Adipose tissue (tissue), 3 donors: Measurements from ENCODE around the gene DOCK1. TPM values are rescaled to one million over a fixed set of nuclear protein-coding genes. Genes with fewer than 3 reads are reported as not detected.

Source experiments
- H3K27ac ChIP-seq: one replicate; pipeline ENCODE4 v1.5.1; 2013; ENCODE audit warnings: low read depth, low read length
- WGBS, 3 donors: extraction: QIAGEN DNeasy Blood & Tissue Kit; methylation state at CpG; one replicate each; pipeline ENCODE4 v1.1.7; 2013; 5-methylcytosine and 5-hydroxymethylcytosine counted together
- polyA plus RNA-seq, 3 donors: library from polyadenylated mRNA; stranded (reverse); fragments of 200-250 nt; gene quantifications; one replicate each; pipeline ENCODE4 v1.2.3, GENCODE V29; 2013
- donor health status: healthy with polysubstance abuse.
- donor health status: Bipolar disorder and iron deficiency.
- donor health status: healthy.

DOCK1 gene
- polyA plus RNA-seq, 3 donors, result 9.5 to 21.6 (median 21.5) TPM

DNA sequence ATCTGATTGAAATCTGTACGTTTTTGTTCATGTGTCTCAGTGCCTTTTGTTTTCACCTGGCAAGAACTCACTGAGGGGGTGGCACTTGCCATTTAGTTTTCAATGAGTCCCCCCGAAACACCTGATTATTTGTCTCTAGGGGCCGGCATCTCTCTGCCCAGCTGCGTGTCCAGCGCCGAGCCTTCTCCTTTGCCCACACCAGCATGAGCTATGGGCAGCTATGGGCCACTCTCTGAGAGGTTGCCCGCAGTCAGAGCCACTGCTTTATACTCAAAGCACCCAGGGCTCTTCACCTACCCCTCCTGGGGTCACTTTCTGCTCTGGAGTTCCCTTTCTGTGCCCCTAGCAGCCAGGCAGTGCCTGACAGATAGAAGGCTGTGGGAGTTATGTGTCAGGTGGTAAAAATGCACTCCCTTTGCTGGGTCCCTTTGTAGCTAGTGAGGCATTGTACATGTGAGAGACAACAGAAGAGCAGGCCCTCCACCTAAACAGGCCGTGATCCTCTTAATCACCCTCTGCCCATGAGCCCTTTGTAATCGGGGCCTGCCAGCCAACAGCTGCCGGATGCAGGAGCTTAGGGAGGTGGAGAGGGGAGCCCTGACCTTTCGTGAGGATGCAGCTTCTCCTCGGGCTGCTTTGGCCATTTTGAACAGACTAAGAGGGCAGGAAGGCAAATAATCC is 510.8 kb downstream of the DOCK1 start:
- no peak overlapping the region for H3K27ac ChIP-seq
- 85 to 90% (median 90%) methylated on average over 12 of the region's 12 CpGs for WGBS, 3 donors

DNA sequence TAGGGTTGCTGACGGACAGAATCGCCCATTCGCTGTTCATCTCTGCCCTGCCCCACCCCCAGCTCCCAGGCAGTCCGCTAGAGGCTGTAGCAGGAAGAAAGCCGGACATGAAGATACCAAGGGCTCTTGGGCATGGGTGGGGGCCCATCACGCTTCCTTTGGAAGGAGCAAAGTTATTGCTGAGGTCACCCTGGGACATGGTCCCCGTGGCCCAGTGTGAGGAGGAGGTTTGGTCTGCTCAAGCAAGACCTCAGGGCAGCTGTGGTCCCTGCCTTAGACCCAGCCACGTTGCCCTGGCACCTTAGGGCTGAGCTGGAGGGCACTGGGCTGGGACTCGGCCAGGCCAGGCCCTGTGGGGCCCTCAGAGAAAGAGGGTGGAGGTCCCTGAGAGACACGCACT is 511.8 kb downstream of the DOCK1 start:
- WGBS, 3 donors, result 80% methylated on average over 10 of the region's 10 CpGs

DNA sequence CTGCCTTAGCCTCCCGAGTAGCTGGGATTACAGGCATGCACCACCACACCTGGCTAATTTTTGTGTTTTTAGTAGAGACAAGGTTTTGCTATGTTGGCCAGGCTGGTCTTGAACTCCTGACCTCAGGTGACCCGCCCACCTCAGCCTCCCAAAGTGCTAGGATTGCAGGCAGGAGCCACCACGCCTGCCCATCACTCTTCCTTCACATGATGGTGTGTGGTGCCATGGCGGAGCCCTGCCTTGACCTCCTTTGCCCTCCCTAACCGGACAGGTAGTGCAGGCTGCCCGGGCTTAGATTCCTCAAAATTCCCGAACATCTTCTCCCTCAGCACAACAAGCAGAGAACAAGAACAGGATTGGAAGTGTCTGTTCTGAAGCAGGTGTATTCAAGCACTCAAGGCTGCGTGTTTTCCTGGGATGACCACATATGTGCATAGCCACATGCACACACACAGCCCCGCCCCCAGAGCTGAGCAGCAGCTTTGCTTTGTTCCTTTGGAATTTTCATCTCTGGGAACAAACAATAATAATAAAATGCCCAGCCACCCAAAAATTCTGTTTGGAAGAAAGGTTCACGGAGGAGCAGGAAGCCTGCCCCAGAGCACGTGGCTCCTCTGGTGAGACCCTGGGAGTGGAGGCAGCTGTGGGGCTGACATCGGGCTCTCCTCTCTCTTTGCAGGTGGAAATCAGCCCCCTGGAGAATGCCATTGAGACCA is 512.6 kb downstream of the DOCK1 start:
- H3K27ac ChIP-seq, result no peak overlapping the region
- WGBS, 3 donors, result 91 to 94% (median 93%) methylated on average over 12 of the region's 12 CpGs

More for the DNA sequence above, 511.8 kb downstream of the DOCK1 start:
- no peak overlapping the region for H3K27ac ChIP-seq

DNA sequence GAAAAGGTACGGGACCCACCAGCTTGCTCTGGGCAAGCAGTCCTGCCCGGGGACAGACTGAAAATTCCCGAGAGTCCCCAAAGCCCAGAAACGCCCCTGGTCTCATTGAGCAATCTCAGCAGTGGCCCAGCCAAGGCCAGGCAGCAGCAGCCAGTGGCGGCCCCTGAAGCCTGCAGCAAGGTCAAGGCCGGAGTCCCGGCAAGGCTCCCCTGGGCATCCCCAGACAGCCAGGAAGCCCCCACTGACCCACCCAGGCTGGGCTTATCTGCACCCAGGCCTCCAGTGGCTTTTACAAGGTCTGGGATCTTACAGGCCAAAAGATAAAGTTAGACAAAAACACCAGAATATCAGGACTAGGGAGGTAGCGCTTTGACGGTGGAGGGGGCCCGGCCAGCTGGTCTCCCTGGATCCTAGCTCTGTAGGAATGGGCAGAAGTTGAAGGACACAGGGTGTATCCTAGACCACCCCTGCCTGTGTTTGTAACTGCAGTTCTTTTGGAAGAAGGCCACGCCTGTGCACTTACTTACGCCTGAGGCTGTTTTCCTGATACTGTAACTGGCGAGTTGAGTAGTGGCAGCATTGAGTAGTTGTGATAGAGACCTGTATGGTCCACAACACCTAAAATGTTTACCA is 513.4 kb downstream of the DOCK1 start:
- H3K27ac ChIP-seq, result no peak overlapping the region
- 79 to 87% (median 80%) methylated on average over 13 of the region's 13 CpGs for whole genome bisulfite sequencing, 3 donors

DNA sequence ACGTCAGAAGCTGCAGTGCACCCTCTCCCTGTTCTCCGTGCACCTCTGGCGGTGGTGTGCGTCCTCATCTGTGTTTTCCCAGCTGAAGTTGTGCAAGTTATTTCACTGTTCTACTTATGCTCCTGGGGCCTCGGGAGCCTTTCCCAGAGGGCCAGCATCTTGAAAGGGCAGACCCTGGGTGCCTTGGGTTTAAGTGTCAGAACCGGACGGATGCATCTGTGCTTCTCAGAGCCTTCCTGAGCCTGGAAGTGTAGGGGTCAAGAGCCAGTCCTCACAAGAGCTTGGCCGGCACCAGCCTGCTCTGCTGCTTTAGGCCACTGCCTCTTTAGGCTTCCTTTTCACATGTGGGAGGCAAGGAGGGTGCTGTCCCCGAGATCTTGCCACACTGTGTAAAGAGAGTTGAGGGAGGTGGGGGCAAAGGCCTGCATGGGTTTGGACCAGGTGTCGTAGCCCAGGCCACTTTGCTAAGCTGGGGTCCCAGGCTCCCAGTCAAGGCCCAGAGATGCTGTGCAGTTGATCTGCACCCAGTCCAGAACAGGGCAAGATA is 515.0 kb downstream of the DOCK1 start:
- WGBS, 3 donors, result 92 to 95% (median 93%) methylated on average over 10 of the region's 10 CpGs

DNA sequence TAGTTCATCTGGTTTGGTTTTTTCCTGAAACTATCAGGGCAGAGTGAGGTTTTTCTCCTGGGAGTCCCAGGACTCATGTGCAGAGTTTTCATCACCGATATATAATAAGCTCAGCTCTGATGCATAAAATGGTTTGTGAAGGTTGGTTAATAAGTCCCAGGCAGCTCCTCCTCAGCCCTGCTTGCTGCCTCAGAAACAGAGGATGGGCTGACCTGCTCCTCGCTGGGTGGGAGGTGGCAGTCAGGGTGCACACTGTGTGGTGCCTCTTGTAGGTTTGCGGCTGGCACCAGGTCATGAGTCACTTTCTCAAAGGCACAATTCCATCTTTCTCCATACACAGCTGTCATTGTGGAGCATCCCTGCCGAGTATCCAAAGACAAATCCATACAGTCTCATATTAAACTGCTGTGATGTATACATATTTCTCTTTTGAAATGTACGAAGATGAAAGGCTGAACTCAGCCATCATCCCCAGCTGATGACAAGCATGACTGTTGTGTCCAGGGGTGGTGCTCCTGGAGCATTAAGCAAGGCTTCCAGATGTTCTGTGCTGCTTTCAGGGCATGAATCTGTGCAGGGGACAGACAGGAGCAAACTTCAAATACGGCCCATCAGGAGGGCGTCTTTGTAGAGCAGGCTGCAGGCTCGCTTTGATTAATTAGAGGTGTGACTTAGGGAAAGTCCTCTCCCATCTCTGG is 518.1 kb downstream of the DOCK1 start:
- H3K27ac ChIP-seq, result no peak overlapping the region
- WGBS, 3 donors, result 89 to 94% (median 91%) methylated on average over 8 of the region's 8 CpGs

More for the DNA sequence above, 515.0 kb downstream of the DOCK1 start:
- no peak overlapping the region for H3K27ac ChIP-seq

DNA sequence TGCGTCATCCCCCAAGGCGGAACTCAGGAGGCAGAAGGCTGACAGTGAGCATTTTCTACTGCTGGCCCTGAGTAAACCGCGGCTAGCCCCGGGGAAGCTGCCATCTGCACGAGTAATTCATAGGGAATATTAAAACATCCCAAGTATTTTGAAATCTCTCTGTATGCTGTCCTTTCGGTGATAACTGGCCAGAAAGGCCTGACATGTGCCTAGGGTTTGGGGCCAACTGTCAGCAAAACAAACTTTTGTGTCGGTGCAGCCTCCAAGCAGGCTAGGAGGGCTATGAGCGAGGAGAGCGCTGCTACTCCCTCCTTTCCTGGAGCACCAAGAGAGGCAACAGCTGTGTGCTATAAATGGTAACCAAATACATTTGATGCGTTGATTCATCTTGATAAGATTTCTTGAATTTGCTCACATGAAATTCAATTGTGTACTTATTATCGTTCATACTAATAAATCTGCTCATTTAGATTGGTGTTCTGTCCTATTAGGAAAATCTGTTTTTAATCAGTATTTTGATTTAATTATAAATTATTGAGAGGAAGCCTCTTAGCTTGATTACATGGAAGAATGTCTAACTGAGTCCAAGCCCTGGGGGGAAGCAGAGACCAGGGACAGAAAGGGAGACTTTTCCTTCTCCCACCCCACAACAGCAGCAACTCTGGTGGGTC is 519.5 kb downstream of the DOCK1 start:
- whole genome bisulfite sequencing, 3 donors, result 75 to 90% (median 82%) methylated on average over 12 of the region's 12 CpGs

DNA sequence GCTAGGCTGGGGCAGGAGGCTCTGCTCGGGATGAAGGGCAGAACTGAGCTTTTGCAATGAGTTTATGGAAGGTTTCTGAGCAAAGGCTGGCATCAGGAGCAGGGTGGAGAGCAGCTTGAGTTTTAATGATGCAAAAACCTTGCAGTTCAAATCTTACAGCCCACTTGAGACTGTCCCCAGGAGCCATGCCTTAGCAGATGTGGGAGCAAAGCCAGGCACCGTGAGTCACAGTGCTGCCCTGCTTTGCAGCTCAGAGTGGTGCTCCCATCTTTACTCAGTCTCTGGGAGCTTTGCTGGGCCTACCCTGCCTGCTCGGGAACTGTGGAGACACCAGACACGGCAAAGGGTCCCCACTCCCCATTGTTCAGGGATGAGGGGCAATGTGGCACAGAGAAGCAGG is 521.5 kb downstream of the DOCK1 start:
- 91 to 92% (median 92%) methylated on average over 4 of the region's 4 CpGs for WGBS, 3 donors
- H3K27ac ChIP-seq, result no peak overlapping the region

More for the DNA sequence above, 519.5 kb downstream of the DOCK1 start:
- no peak overlapping the region for H3K27ac ChIP-seq

DNA sequence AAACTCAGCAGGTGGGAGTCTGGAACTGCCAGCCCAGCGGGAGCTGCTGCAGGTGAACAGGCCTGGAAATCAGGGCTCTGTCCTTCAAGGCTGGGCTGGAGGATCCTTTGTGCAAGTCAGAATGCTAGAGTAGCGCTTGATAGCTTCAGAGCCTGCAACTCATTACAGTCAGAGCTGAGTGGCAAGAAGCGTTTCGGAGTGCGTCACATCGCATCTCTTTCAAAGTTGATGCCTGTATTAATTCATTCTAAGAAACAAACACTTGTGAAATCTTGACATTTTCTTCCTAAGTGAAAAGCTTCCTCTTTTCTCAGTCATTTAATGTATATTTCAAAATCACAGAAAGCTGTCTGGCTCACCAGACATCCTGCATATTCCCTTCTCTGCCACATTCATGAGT is 522.7 kb downstream of the DOCK1 start:
- WGBS, 3 donors, result 92 to 97% (median 95%) methylated on average over 6 of the region's 6 CpGs
- no peak overlapping the region for H3K27ac ChIP-seq

DNA sequence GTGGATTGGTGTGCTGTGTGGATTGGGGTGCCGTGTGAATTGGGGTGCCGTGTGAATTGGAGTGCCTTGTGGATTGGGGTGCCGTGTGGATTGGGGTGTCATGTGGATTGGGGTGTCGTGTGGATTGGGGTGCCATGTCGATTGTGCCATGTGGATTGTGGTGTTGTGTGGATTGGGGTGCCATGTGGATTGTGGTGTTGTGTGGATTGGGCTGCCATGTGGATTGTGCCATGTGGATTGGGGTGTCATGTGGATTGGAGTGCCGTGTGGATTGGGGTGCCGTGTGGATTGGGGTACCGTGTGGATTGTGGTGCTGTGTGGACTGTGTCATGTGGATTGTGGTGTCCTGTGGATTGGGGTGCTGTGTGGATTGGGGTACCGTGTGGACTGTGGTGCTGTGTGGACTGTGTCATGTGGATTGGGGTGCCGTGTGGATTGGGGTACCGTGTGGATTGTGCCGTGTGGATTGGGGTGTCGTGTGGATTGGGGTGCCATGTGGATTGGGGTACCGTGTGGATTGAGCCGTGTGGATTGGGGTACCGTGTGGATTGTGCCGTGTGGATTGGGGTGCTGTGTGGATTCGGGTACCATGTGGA is 523.3 kb downstream of the DOCK1 start:
- H3K27ac ChIP-seq, result no peak overlapping the region
- WGBS, 3 donors, result 94 to 96% (median 96%) methylated on average over 18 of the region's 18 CpGs

DNA sequence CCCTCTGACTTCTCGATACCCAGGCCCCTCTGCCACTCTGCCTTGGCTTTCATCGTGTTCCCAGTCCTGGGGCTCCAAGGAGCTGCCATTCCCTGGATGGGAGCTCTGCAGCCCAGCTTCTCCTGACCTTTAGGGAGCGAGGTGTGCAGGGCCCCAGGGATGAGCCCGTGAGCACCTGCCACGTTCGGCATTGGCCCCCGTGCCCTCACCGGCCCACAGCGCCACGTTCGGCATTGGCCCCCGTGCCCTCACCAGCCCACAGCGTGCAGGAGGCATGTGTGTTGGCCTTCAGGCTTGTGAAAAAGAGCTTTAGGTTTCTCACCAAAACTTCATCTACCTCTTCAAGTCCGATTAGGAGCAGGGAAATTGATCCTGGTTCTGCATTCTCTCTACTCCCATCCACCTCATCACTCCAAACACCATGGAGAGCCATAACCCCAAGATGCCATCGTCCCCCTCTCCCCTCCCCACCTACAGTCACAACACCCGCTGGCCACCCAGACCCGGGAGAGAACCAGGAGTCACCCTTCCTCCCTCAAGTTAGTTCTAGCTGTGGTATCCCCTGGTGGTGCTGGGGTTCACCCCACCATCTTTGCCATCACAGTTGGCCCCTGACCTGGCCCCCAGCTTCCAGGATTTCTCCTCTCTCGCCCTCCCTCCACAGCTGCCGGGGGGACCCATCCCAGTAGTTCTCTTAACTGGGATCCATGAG is 524.5 kb downstream of the DOCK1 start:
- H3K27ac ChIP-seq, result no peak overlapping the region
- 93 to 97% (median 96%) methylated on average over 19 of the region's 19 CpGs for WGBS, 3 donors

DNA sequence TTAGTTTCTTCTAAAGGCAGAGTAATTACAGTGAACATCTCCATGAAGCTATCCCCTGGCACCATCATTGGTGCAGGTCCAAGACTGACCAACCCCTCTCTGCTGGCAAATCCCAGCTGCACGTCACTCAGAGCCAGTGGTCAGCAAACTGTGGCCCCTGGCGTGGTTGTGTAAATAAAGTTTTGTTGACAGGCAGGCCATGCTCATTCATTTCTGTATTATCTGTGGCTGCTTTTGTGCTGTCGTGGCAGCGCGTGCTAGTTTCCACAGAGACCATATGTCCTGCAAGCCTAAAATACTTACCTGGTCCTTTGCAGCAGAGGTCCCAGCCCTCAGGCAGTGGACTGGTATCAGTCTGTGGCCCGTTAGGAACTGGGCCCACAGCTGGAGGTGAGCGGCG is 526.3 kb downstream of the DOCK1 start:
- H3K27ac ChIP-seq, result no peak overlapping the region
- WGBS, 3 donors, result 90 to 98% (median 96%) methylated on average over 8 of the region's 8 CpGs

DNA sequence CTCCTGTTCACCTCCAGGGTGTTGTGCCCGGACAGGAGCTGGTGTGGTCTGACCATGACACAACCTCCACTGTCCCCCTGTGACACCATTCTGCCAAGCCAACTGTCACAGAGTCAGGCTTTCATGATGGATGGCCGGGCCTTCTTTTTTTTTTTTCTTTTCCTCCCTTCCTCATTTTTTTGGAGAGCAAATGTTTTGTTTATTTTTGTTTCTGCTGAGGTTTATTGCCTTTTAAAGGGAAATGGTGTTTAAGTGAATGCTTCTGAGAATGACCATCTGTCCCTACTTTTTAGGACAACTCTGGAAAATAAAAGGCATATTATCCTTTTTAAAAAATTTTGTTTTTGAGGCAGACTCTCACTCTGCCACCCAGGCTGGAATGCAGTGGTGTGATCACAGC is 528.8 kb downstream of the DOCK1 start:
- 78 to 89% (median 80%) methylated on average over 2 of the region's 2 CpGs for WGBS, 3 donors
- H3K27ac ChIP-seq, result no peak overlapping the region

DNA sequence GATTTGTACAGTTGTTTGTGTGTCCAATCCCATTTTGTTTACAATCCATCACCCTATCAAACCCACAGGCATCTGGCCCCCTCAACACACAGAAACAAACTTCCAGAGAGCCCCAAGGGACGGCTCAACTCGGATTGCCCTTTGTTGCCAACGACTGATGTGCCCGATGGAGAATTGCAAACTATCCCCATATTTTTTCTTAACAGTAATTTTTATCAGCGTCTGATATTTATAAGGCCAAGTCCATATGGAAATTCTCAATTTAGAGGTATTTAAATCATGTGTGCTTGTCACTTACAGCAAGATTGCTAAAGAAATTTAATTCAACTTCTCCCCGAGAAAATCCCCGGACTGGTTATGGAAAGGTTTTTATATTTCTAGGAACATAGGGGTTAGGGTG is 530.0 kb downstream of the DOCK1 start:
- 73 to 82% (median 79%) methylated on average over 7 of the region's 7 CpGs for WGBS, 3 donors

DNA sequence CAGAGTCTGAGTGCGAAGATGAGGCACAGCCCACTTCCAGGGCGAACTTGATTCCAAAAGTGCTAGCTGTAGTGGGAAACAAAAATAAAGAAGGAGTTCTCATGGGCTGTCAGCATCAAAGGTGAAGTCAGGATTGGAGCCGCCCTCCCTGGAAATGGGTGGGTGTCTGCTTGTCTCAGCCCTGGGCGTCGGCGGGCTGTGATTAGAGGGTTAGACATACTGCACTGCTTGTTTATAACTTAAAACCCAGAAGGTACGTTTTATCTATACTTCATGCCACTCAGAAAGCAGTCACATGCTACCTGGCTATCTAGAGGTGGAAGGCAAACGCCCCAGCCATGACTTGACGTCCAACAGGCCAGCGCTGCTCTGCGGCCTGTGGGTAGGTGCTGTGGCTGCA is 535.1 kb downstream of the DOCK1 start:
- H3K27ac ChIP-seq, result no peak overlapping the region
- 82 to 97% (median 91%) methylated on average over 11 of the region's 11 CpGs for WGBS, 3 donors

More for the DNA sequence above, 530.0 kb downstream of the DOCK1 start:
- H3K27ac ChIP-seq, result no peak overlapping the region

DNA sequence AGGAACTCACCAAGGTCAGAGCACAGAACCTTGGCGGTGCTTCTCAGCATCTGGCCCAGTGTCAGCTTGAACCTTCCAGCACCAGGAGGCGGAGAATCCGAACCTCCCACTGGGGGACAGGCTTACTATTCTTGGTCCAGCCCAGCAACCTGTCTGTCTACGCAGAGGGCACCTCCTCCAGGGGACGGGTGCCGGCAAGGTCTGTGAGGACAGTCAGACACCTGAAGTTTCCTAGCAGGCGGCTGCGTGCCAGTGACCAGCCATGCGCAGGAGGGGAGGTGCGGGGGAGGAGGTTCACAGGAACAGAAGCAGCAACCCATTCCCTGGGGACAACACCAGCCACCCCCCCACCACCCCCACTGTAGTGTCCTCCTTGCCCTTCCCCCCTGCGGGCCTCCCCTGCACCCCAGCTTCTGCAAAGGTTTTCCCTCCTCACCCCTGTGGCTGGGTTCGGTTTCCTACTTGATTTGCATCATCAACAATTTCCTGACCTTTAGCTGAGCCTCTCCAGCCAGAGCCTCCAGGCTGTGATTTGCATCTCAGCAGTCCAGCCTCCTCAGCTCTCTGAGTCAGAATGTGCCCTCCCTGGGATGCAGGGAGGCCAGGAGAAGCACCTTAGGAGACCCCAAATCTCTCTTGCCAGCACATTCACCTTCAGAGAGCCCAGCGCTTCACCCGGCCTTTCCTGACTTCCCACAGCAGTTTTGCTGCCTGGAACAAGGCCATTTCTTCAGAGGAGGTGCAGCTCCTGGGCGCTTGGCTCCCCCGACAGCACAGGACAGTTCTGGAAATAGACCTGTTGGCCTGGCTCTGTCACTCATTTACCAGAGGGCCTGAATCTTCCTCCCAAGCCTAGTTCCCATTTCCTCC is 536.4 kb downstream of the DOCK1 start:
- H3K27ac ChIP-seq, result no peak overlapping the region
- WGBS, 3 donors, result 75 to 94% (median 89%) methylated on average over 16 of the region's 16 CpGs
